Anterior cingulate cortex (tissue), 58 donors: Measurements from ENCODE around the gene FAP.

Source experiments
- DNase-seq, 58 donors: peaks; one replicate each; lab custom pipeline; 2025; lab: John Stamatoyannopoulos, UW

The FAP gene

GRCh38 chr2:162244541-162245031 lies 1.3 kb upstream of the FAP start:
- DNase-seq = no peak

GRCh38 chr2:162243715-162244114 lies 470 bp upstream of the FAP start:
- no peak for DNase-seq

GRCh38 chr2:162242586-162243280 lies 512 bp downstream of the FAP start:
- no peak for DNase-seq

GRCh38 chr2:162241571-162241970 lies 1.7 kb downstream of the FAP start:
- DNase-seq = no peak

- no peak for DNase-seq
These were observed 8.4 kb downstream of the FAP start for GRCh38 chr2:162234620-162235462.

- DNase-seq = no peak
These were observed 10.0 kb downstream of the FAP start for GRCh38 chr2:162233197-162233596.

- no peak for DNase-seq
These were observed 10.6 kb downstream of the FAP start for GRCh38 chr2:162232671-162233070.

GRCh38 chr2:162232027-162232426 lies 11.2 kb downstream of the FAP start:
- DNase-seq = no peak

- no peak for DNase-seq
These were observed 12.5 kb downstream of the FAP start for GRCh38 chr2:162230761-162231160.

- DNase-seq = no peak
These were observed 16.4 kb downstream of the FAP start for GRCh38 chr2:162226836-162227235.

- DNase-seq = peak in 36 of 58 donors; percentile 3 to 63 (median 22)
These were observed 22.2 kb downstream of the FAP start for GRCh38 chr2:162221064-162221463.

GRCh38 chr2:162220368-162220767 lies 22.9 kb downstream of the FAP start:
- DNase-seq = no peak

- no peak for DNase-seq
These were observed 23.8 kb downstream of the FAP start for GRCh38 chr2:162219426-162219825.

GRCh38 chr2:162217598-162217997 lies 25.6 kb downstream of the FAP start:
- DNase-seq = no peak

- DNase-seq = no peak
These were observed 28.1 kb downstream of the FAP start for GRCh38 chr2:162215162-162215561.

- no peak for DNase-seq
These were observed 30.9 kb downstream of the FAP start for GRCh38 chr2:162212366-162212765.

- no peak for DNase-seq
These were observed 31.5 kb downstream of the FAP start for GRCh38 chr2:162211732-162212131.

GRCh38 chr2:162210385-162210784 lies 32.9 kb downstream of the FAP start:
- DNase-seq = no peak

- DNase-seq = no peak
These were observed 41.0 kb downstream of the FAP start for GRCh38 chr2:162202203-162202602.

GRCh38 chr2:162200636-162201035 lies 42.6 kb downstream of the FAP start:
- DNase-seq = no peak

GRCh38 chr2:162199913-162200312 lies 43.3 kb downstream of the FAP start:
- no peak for DNase-seq

- no peak for DNase-seq
These were observed 45.0 kb downstream of the FAP start for GRCh38 chr2:162198239-162198638.
